HG02623 (cell line): ENCODE data around the gene ITGA11.

Experiments used
- ATAC-seq: cut with Tn5 transposase; IDR thresholded peaks from one replicate; pipeline ENCODE4 v1.9.1; 2021; ENCODE audit warnings: moderate library complexity; ENCODE audit not compliant: unreplicated experiment

The ITGA11 gene

DNA sequence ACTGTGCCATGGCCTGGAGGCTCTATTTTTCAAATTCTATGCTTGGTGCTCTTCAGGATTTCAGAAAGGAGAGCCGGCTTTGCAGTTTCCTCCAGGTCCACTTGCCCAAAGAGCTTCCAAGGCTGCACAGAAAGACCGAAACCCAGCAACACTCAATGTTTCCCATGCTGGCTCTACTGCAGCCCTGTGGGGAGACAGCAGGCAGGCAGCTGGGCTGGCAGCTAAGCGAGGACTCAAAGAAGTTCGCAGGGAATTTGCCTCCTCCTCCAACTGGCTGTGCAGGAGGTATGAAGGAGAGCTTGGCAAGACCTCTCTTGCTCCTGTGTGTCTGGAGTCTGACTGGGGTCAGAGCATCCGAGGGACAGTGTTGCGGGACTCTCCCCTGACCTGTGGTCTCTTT lies 17.4 kb upstream of the ITGA11 start:
- ATAC-seq = no peak

DNA sequence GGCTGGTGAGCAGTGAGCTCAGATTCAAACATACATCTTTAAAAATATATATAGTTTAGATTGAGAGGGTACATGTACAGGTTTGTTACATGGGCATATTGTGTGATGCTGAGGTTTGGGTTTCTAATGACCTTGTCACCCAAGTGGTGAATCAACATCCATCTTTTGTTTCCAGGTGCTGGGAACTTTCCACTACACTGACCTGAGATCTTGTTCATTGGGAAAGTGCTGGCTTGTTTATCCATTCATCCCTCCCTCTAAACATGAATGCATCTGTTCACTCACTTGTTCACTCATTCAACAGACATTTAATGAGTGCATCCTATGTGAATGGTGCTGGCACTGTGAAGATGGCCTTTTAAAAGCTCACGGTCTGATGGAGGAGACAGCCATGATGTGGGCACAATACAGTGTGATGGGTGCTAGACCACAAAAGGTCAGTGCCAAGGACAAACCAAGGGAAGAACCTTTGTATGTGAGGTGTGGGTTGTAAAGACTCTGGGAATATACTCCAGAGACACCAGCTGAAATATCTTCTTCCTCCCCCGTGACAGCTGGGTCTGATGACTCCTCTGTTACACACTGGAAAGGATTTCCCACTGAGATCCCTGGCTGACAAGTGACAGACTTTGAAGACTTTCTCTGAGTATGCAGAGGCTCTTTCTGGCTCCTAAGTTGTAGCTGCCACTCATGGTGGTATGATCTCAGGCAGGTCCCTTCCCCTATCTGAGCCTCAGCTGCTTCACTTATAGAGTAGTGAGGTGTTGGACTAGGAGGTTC lies 16.2 kb upstream of the ITGA11 start:
- no peak for ATAC-seq

DNA sequence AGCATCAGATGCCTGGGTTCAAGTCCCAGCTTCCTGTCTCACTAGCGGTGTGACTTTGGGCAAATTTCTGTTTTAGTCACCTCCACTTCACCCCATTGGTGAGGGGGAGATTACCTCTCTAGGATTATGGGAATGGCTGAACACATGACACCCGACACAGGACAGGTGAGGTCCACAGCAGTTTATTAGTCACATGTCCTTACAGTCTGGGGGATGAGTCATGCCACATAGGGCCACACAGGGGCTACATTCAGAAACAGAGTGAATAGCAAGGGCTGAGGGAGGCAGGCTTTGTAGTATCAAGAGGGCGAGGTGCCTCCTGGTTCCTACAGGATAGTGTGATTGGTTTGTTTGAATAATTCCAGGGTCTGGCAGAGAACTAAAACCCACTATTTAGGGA lies 15.2 kb upstream of the ITGA11 start:
- ATAC-seq = no peak

DNA sequence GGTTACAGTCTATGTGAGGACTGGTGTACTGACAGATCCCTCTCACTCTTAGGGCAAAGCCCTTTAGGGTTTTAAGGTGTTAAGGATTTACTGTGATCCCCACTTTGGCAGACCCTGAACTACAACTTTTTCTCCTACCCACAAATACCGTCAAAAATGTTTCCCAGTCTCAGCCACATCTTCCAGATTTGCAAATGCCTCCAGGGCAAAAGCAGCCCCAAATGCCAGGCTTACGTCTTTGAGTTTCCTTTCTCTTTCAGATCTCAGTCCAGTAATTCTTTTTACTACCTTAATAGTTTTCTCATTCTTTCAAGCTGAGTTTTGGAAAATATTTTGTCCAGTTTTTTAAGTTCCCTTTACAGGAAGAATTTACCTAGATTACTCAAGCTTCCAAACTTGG lies 13.4 kb upstream of the ITGA11 start:
- no peak for ATAC-seq

- ATAC-seq = no peak
Observed at GRCh38 chr15:68444336-68444735, 12.4 kb upstream of the ITGA11 start.

GRCh38 chr15:68442903-68443302 lies 10.9 kb upstream of the ITGA11 start:
- ATAC-seq = no peak

DNA sequence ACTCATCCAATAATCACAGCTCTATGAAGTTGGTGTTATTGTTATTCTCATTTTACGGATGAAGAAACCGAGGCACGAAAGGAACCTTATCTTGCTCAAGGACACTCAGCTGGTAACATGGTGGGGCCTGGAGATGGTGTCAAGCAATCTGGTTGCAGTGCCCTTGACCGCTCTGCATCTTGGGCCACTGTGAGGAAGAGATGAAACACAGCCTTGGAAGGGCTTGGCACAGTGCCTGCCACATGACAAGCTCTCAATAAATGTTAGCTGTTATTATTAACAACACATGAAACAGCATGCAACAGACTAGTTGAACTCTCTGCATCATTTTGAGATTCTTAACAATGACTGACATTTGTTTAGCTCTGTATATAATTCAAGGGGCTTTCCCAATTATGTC lies 10.1 kb upstream of the ITGA11 start:
- no peak for ATAC-seq

- ATAC-seq = no peak
Observed at GRCh38 chr15:68441045-68441743, 9.2 kb upstream of the ITGA11 start.

DNA sequence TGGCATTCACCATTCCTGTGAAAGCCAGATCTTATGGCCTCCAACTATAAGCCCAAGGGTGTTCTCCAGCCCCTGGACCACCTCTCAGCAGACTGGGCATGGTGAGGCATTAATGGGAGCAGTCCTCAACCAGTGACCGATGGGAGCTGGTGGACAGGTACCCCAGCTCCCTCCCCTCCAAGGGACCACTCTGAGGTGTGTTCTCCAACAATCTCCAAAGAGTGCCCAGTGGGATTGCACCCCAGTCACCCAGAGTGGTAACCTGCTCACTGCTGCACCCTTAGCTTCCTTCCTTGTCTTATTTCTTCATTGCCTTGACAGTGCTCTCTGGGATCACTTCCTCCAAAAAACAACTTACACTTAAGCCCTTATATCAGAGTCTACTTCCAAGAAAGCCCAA lies 8.2 kb upstream of the ITGA11 start:
- no peak for ATAC-seq

GRCh38 chr15:68439506-68439905 lies 7.5 kb upstream of the ITGA11 start:
- no peak for ATAC-seq

GRCh38 chr15:68436680-68437079 lies 4.7 kb upstream of the ITGA11 start:
- ATAC-seq = no peak

GRCh38 chr15:68435966-68436365 lies 4.0 kb upstream of the ITGA11 start:
- ATAC-seq = no peak

- ATAC-seq = no peak
Observed at GRCh38 chr15:68434021-68434420, 2.1 kb upstream of the ITGA11 start.

DNA sequence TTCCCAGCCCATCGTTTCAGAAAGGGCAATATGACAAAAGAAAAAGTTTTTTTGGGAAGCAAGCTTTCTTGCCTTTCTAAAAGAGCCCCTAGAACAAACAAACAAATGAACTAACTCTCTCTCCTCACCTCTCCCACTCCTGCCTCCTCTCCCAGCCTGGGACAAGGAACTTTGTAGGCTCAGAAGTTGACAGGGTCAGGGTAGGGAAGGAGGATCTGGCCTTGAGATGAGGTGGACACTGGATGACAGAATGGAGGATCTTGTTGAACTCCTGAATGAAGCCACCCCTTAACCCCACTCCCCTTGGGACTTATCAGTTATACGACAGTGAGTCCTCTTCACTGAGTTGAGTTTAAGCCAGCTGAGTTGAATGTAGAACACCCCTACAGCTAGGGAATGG lies 1.6 kb upstream of the ITGA11 start:
- ATAC-seq = no peak

- no peak for ATAC-seq
Observed at GRCh38 chr15:68432441-68433064, 590 bp upstream of the ITGA11 start.

- ATAC-seq = no peak
Observed at GRCh38 chr15:68431037-68431791, 749 bp downstream of the ITGA11 start.

GRCh38 chr15:68430471-68431036 lies 1.4 kb downstream of the ITGA11 start:
- ATAC-seq = no peak

GRCh38 chr15:68429691-68430470 lies 2.1 kb downstream of the ITGA11 start:
- no peak for ATAC-seq

DNA sequence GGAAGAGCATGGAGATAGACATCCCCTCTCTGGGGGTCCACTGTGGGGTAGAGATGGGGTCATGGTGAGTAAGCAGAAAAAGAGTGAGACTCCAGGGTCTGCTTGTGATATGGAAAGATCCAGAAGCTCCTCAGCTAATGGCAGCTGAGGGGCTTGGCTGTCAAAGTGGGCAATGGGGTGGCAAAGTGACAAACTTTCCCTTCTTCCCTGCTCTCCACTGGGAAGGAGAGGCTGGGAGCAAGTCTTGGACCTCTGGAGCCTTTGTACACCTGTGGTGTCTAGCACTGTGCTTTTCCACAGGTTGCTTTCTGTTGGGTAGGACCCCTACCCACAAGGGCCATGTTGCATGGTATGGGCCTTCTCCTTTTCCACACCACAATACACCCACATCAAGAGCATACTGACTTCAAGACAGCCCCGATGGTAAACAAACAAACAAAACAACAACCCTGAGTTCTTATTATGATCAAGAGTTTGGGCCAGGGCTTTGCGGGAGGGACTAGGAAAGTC lies 3.5 kb downstream of the ITGA11 start:
- no peak for ATAC-seq

GRCh38 chr15:68427963-68428362 lies 4.0 kb downstream of the ITGA11 start:
- ATAC-seq = no peak
